H9 (cell line): Measurements from ENCODE around the gene LPCAT3. TPM values are rescaled to one million over a fixed set of nuclear protein-coding genes. Genes with fewer than 3 reads are reported as not detected.

Source experiments
- DNase-seq: peaks from one replicate; pipeline ENCODE4 v3.0.0-alpha.2; 2017
- H2AFZ ChIP-seq: one replicate; pipeline ENCODE4 v1.6.1; 2013; ENCODE audit warnings: mild to moderate bottlenecking, low read length, control low read depth, moderate library complexity
- H2AK5ac ChIP-seq: 2 replicates; pipeline ENCODE4 v1.6.1; 2013; ENCODE audit warnings: low read length, control low read depth, mixed read lengths; ENCODE audit not compliant: insufficient read length
- H2BK120ac ChIP-seq: one replicate; pipeline ENCODE4 v1.6.1; 2013; ENCODE audit warnings: low read depth, mild to moderate bottlenecking, low read length, control low read depth, inconsistent platforms; ENCODE audit not compliant: poor library complexity, severe bottlenecking
- H2BK12ac ChIP-seq: 2 replicates; pipeline ENCODE4 v1.6.1; 2013; ENCODE audit warnings: low read length, control low read depth, mixed read lengths, low read depth; ENCODE audit not compliant: insufficient read length
- H2BK15ac ChIP-seq: 2 replicates; pipeline ENCODE4 v1.6.1; 2013; ENCODE audit warnings: low read depth, low read length, control low read depth
- H2BK20ac ChIP-seq: one replicate; pipeline ENCODE4 v1.6.1; 2013; ENCODE audit warnings: low read depth, mild to moderate bottlenecking, low read length, control low read depth, inconsistent platforms; ENCODE audit not compliant: poor library complexity, severe bottlenecking
- H2BK5ac ChIP-seq: 2 replicates; pipeline ENCODE4 v1.6.1; 2013; ENCODE audit warnings: low read length, control low read depth, mixed read lengths; ENCODE audit not compliant: insufficient read length
- H3K14ac ChIP-seq: 2 replicates; pipeline ENCODE4 v1.6.1; 2013; ENCODE audit warnings: low read length, control low read depth; ENCODE audit not compliant: insufficient read depth
- H3K18ac ChIP-seq: 2 replicates; pipeline ENCODE4 v1.6.1; 2013; ENCODE audit warnings: low read depth, mild to moderate bottlenecking, mixed read lengths, low read length, control low read depth; ENCODE audit not compliant: insufficient read length
- H3K23ac ChIP-seq: 2 replicates; pipeline ENCODE4 v1.6.1; 2013; ENCODE audit warnings: low read length, control low read depth, mixed read lengths, low read depth; ENCODE audit not compliant: insufficient read length
- H3K23me2 ChIP-seq: 2 replicates; pipeline ENCODE4 v1.6.1; 2013; ENCODE audit warnings: low read depth, mild to moderate bottlenecking, mixed read lengths, low read length, control low read depth; ENCODE audit not compliant: insufficient read length, poor library complexity, severe bottlenecking
- H3K27ac ChIP-seq: 2 replicates; pipeline ENCODE4 v1.5.1; 2013; ENCODE audit warnings: low read length, control low read depth, mixed read lengths, low read depth; ENCODE audit not compliant: insufficient read length
- H3K27me3 ChIP-seq: 2 replicates; pipeline ENCODE4 v1.6.1; 2013; ENCODE audit warnings: low read length, control low read depth, inconsistent platforms; ENCODE audit not compliant: insufficient read depth
- H3K4ac ChIP-seq: 2 replicates; pipeline ENCODE4 v1.6.1; 2013; ENCODE audit warnings: low read depth, mild to moderate bottlenecking, control low read depth, inconsistent platforms, low read length, moderate library complexity
- H3K4me1 ChIP-seq: 2 replicates; pipeline ENCODE4 v1.6.1; 2013; ENCODE audit warnings: low read length, control low read depth, inconsistent platforms; ENCODE audit not compliant: insufficient read depth
- H3K4me2 ChIP-seq: 2 replicates; pipeline ENCODE4 v1.6.1; 2013; ENCODE audit warnings: low read length, control low read depth, mixed read lengths; ENCODE audit not compliant: insufficient read length, insufficient read depth
- H3K56ac ChIP-seq: 2 replicates; pipeline ENCODE4 v1.6.1; 2013; ENCODE audit warnings: low read depth, mild to moderate bottlenecking, mixed read lengths, low read length, control low read depth; ENCODE audit not compliant: insufficient read length
- H3K79me1 ChIP-seq: 2 replicates; pipeline ENCODE4 v1.6.1; 2013; ENCODE audit warnings: low read depth, mild to moderate bottlenecking, moderate library complexity, low read length, control low read depth, inconsistent platforms; ENCODE audit not compliant: insufficient read depth, poor library complexity, severe bottlenecking
- H3K79me2 ChIP-seq: 2 replicates; pipeline ENCODE4 v1.6.1; 2013; ENCODE audit warnings: low read length, control low read depth, inconsistent platforms; ENCODE audit not compliant: insufficient read depth
- H3K9ac ChIP-seq: 2 replicates; pipeline ENCODE4 v1.6.1; 2013; ENCODE audit warnings: low read length, control low read depth, mixed read lengths; ENCODE audit not compliant: insufficient read length; ENCODE audit errors: extremely low read depth
- H3K9me3 ChIP-seq: one replicate; pipeline ENCODE4 v1.6.1; 2013; ENCODE audit warnings: low read depth, low read length, inconsistent platforms; ENCODE audit not compliant: control insufficient read depth
- H3T11ph ChIP-seq: one replicate; pipeline ENCODE4 v1.6.1; 2013; ENCODE audit warnings: mild to moderate bottlenecking, low read length, control low read depth, inconsistent platforms
- H4K20me1 ChIP-seq: one replicate; pipeline ENCODE4 v1.6.1; 2013; ENCODE audit not compliant: control insufficient read depth, insufficient read length, insufficient read depth
- H4K5ac ChIP-seq: 2 replicates; pipeline ENCODE4 v1.6.1; 2013; ENCODE audit warnings: low read depth, mild to moderate bottlenecking, mixed read lengths, low read length, control low read depth; ENCODE audit not compliant: insufficient read length
- H4K8ac ChIP-seq: replicated peaks from 2 replicates; pipeline ENCODE4 v1.6.1; 2013; ENCODE audit warnings: low read length, control low read depth, mixed read lengths, low read depth; ENCODE audit not compliant: insufficient read length
- H4K91ac ChIP-seq: 2 replicates; pipeline ENCODE4 v1.6.1; 2013; ENCODE audit warnings: low read depth, mild to moderate bottlenecking, moderate library complexity, mixed read lengths, low read length, control low read depth; ENCODE audit not compliant: insufficient read length
- H3K27ac Mint-ChIP-seq, 3 experiments: 2 replicates in 2 of 3; 3 replicates in 1 of 3; pipeline ENCODE4 v1.8.0; 2020 to 2021; ENCODE audit warnings: mixed read lengths in 3 of 3, mild to moderate bottlenecking in 1 of 3, moderate library complexity in 1 of 3
- H3K27me3 Mint-ChIP-seq: 2 replicates; pipeline ENCODE4 v1.8.0; 2021; ENCODE audit warnings: low read depth, mild to moderate bottlenecking, moderate library complexity, mixed read lengths
- H3K36me3 Mint-ChIP-seq, 3 experiments: 2 replicates in 2 of 3; 3 replicates in 1 of 3; pipeline ENCODE4 v1.8.0; 2020 to 2021; ENCODE audit warnings: low read depth in 3 of 3, mixed read lengths in 3 of 3; ENCODE audit not compliant: insufficient read depth in 1 of 3
- H3K4me1 Mint-ChIP-seq, 2 experiments: 2 replicates each; pipeline ENCODE4 v1.8.0; 2020; ENCODE audit warnings: mixed read lengths in 2 of 2
- H3K4me3 Mint-ChIP-seq, 2 experiments: 2 replicates in 1 of 2; 3 replicates in 1 of 2; pipeline ENCODE4 v1.8.0; 2020 to 2021; ENCODE audit warnings: mild to moderate bottlenecking in 2 of 2, mixed read lengths in 2 of 2, moderate library complexity in 1 of 2
- H3K9me3 Mint-ChIP-seq, 2 experiments: 2 replicates in 1 of 2; 3 replicates in 1 of 2; pipeline ENCODE4 v1.8.0; 2020; ENCODE audit warnings: mild to moderate bottlenecking in 2 of 2, mixed read lengths in 2 of 2, moderate library complexity in 1 of 2
- CTCF ChIP-seq: fragments of 200-600 bp; sonication (generic); conservative IDR thresholded peaks from 3 replicates; pipeline ENCODE4 v1.8.0; 2021; ENCODE audit warnings: antibody characterized with exemption, mild to moderate bottlenecking
- WGBS: extraction: QIAGEN DNeasy Blood & Tissue Kit; methylation state at CpG from one replicate; pipeline ENCODE4 v1.1.7; 2013; ENCODE audit warnings: missing lambda C conversion rate, low lambda C conversion rate, mixed read lengths; ENCODE audit not compliant: insufficient read length; ENCODE audit errors: extremely low coverage; 5-methylcytosine and 5-hydroxymethylcytosine counted together
- total RNA-seq: library from RNA; stranded (reverse); gene quantifications from 2 replicates; pipeline ENCODE4 v1.2.1, GENCODE V29; 2021

The LPCAT3 gene
- total RNA-seq, 1 experiment from 2014 or later: 47.7 TPM

GRCh38 chr12:6948873-6949594 is 69.2 kb downstream of the LPCAT3 start:
- no CpG with 5 or more reads among the region's 15 CpGs for WGBS

More at GRCh38 chr12:6948873-6949594, 69.2 kb downstream of the LPCAT3 start:
- Histone ChIP-seq H2AK5ac (no peak overlapping the region), H2AFZ (no peak overlapping the region), H3K9me3 (no peaks in the 10 kb centered on the region), H3K23ac (no peak overlapping the region), H3K4me2 (no peak overlapping the region), H3K79me1 (no peaks in the 10 kb centered on the region), H3K9ac (no peak overlapping the region), H3K23me2 (peaks cover 14% of the 10 kb centered on the region), H3K18ac (no peak overlapping the region), H4K91ac (no peak overlapping the region), H3K56ac (no peak overlapping the region), H3T11ph (no peak overlapping the region), H2BK20ac (no peak overlapping the region), H4K8ac (no peak overlapping the region), H3K79me2 (no peaks in the 10 kb centered on the region), H3K14ac (no peak overlapping the region; the same call in 1 of the 2 replicates), H2BK12ac (no peak overlapping the region), H4K5ac (no peak overlapping the region), H3K27me3 (no peaks in the 10 kb centered on the region), H3K4me1 (peaks cover 6% of the 10 kb centered on the region; the same call in 1 of the 2 replicates), H2BK15ac (no peak overlapping the region), H3K4ac (no peak overlapping the region), H4K20me1 (peaks cover 2% of the 10 kb centered on the region), H2BK120ac (no peak overlapping the region), H2BK5ac (no peak overlapping the region), H3K27ac (no peak overlapping the region)
- H3K4me1 Mint-ChIP-seq: peaks cover 37 to 47% of the 10 kb centered on the region in 2 experiments
- no peaks in the 10 kb centered on the region for H3K9me3 Mint-ChIP-seq
- peak; percentile 21; the same call in 1 of the 3 replicates for TF ChIP-seq CTCF
- peaks cover 2% of the 10 kb centered on the region for H3K27me3 Mint-ChIP-seq
- H3K27ac Mint-ChIP-seq: peak overlapping the region in 2 of 3 experiments; percentile 44 to 68; a peak in 3 of 7 replicates
- peaks cover 3 to 6% (median 5%) of the 10 kb centered on the region in 3 experiments; a peak in 3 of 7 replicates for H3K36me3 Mint-ChIP-seq
- no peak for DNase-seq
- H3K4me3 Mint-ChIP-seq: peak overlapping the region in 1 of 2 experiments; percentile 15; a peak in 2 of 5 replicates
